Measurements from ENCODE around the gene AHDC1.

GRCh38 chr1:27563341-27563590, 40.7 kb downstream of the AHDC1 start:
- TF ChIP-seq ZNF431 (CRISPR knock-in tag; IDR thresholded peaks at IDR 0.05), result no peak
- no peak for TF ChIP-seq MYNN (IDR thresholded peaks at IDR 0.05)
- no peak for TF ChIP-seq MYNN (CRISPR knock-in tag; IDR thresholded peaks at IDR 0.05)
- TF ChIP-seq NFE2 (IDR thresholded peaks at IDR 0.05; ENCODE audit: low read depth), result no peak
- TF ChIP-seq TGIF2 (CRISPR knock-in tag; IDR thresholded peaks at IDR 0.05), result no peak

All from K562 (cell line).